ENCODE results near the gene NEK11. TPM values are rescaled to one million over a fixed set of nuclear protein-coding genes. Genes with fewer than 3 reads are reported as not detected.
A peak's percentile ranks its signal among the peaks of the same experiment; 100 is the strongest.
"Not testable (repeated sequence)": the region's sequence is repeated elsewhere in the genome, so short reads cannot be mapped to it uniquely, and the experiment has no call there.

Gene NEK11
- total RNA-seq, 1 donor from 2014 or later = 9.6 TPM

DNA sequence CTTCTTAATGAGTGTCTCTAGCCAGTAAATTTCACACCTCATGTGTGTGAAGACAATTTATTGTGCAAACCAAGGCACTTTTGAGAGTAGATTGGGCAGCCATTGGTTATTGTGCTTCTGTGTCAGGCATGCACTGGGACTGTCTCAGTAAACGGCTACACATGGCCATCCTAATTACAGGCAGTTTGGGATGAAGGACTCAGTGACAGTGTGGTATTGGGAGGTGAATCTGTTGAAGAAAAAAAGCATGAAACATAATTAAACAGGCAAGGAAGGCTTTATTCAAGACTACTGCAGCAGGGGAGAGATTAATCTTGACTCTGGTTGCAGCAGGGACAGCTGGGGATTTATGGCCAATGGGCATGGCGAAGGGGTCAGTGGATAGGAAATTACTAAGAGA, 297.1 kb downstream of the NEK11 start:
- TF ChIP-seq, protein P1, sequence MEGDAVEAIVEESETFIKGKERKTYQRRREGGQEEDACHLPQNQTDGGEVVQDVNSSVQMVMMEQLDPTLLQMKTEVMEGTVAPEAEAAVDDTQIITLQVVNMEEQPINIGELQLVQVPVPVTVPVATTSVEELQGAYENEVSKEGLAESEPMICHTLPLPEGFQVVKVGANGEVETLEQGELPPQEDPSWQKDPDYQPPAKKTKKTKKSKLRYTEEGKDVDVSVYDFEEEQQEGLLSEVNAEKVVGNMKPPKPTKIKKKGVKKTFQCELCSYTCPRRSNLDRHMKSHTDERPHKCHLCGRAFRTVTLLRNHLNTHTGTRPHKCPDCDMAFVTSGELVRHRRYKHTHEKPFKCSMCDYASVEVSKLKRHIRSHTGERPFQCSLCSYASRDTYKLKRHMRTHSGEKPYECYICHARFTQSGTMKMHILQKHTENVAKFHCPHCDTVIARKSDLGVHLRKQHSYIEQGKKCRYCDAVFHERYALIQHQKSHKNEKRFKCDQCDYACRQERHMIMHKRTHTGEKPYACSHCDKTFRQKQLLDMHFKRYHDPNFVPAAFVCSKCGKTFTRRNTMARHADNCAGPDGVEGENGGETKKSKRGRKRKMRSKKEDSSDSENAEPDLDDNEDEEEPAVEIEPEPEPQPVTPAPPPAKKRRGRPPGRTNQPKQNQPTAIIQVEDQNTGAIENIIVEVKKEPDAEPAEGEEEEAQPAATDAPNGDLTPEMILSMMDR (IDR thresholded peaks at IDR 0.05; ENCODE audit: unreplicated experiment) = no peak
- DNase-seq (ENCODE audit: low spot score) = no peak
- no peak overlapping the region for H3K27ac Mint-ChIP-seq (ENCODE audit: unreplicated experiment)
- peaks cover 16% of the 10 kb centered on the region for H3K36me3 Mint-ChIP-seq (ENCODE audit: low read depth, unreplicated experiment)
- H3K27me3 Mint-ChIP-seq (ENCODE audit: unreplicated experiment) = no peaks in the 10 kb centered on the region
- no peaks in the 10 kb centered on the region for H3K9me3 Mint-ChIP-seq (ENCODE audit: unreplicated experiment)
- H3K4me1 Mint-ChIP-seq (ENCODE audit: unreplicated experiment) = no peaks in the 10 kb centered on the region
- no peak overlapping the region for H3K4me3 Mint-ChIP-seq (ENCODE audit: unreplicated experiment)

DNA sequence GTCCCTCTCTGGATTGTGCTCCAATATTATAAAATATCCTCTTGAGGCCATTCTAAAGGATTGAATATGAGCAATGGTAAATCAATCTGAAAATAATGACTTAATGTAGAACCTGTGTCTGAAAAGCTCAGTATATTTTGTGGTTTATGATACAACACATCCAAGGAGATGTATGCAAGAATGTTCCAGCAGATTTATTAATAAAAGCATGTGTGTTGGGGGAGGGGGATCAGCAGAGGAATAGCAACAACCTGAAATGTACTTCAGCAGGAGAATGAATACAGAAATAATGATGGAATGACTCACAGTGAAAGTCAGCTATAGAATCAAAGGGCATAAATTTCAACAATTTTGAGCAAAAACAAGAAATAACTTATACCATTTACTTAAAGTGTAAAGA, 298.2 kb downstream of the NEK11 start:
- Mint-ChIP-seq H3K27ac (ENCODE audit: unreplicated experiment) (no peak overlapping the region), H3K4me1 (ENCODE audit: unreplicated experiment) (peaks cover 4% of the 10 kb centered on the region), H3K27me3 (ENCODE audit: unreplicated experiment) (no peaks in the 10 kb centered on the region), H3K36me3 (ENCODE audit: low read depth, unreplicated experiment) (peaks cover 23% of the 10 kb centered on the region), H3K9me3 (ENCODE audit: unreplicated experiment) (no peaks in the 10 kb centered on the region), H3K4me3 (ENCODE audit: unreplicated experiment) (no peak overlapping the region)
- DNase-seq (ENCODE audit: low spot score) = no peak
- TF ChIP-seq, protein P1 (IDR thresholded peaks at IDR 0.05; ENCODE audit: unreplicated experiment) = no peak

DNA sequence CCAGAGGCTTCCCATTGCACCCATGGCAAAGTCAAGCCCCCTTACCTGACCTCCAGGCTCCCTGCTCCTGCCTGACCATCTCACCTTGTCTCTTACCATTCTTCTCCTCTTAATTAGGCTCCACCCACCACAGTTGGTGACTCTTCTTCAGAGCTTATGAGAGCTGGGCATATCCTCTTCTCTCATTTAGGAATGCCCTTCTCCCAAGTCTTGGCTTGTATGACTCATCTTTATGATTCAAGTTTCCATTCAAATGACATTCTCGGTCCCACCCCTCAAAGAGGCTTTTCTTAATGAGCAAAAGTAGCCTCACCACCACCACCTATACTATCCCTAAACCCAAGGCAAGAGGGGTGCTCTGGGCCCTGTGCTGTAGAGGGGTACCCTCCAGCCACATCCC, 299.6 kb downstream of the NEK11 start:
- Mint-ChIP-seq H3K36me3 (ENCODE audit: low read depth, unreplicated experiment) (peaks cover 32% of the 10 kb centered on the region), H3K27me3 (ENCODE audit: unreplicated experiment) (no peaks in the 10 kb centered on the region), H3K27ac (ENCODE audit: unreplicated experiment) (no peak overlapping the region), H3K9me3 (ENCODE audit: unreplicated experiment) (no peaks in the 10 kb centered on the region), H3K4me3 (ENCODE audit: unreplicated experiment) (no peak overlapping the region), H3K4me1 (ENCODE audit: unreplicated experiment) (peaks cover 7% of the 10 kb centered on the region)
- TF ChIP-seq, protein P1 (IDR thresholded peaks at IDR 0.05; ENCODE audit: unreplicated experiment) = no peak
- no peak for DNase-seq (ENCODE audit: low spot score)

DNA sequence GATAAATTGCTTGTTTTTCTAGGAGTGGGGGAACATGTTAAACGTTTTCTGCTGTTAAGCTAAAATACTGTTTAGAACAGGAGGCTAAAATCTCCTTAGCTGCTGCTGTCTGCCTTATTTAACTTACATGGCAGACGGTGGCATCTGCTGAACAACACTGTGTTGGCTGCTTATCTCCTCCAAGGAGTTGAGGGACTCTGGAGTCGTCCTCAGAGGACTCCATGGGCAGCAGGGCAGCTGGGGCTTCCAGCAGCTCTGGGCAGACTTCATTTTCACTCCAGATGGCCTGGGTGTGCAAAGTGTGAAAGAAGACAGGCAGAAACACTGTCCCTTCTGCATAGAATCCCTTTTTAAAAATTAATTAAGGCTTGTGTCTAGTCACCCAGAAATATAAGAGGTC, 302.0 kb downstream of the NEK11 start:
- Mint-ChIP-seq H3K4me1 (ENCODE audit: unreplicated experiment) (peaks cover 7% of the 10 kb centered on the region), H3K9me3 (ENCODE audit: unreplicated experiment) (no peaks in the 10 kb centered on the region), H3K4me3 (ENCODE audit: unreplicated experiment) (no peak overlapping the region), H3K27ac (ENCODE audit: unreplicated experiment) (no peak overlapping the region), H3K27me3 (ENCODE audit: unreplicated experiment) (no peaks in the 10 kb centered on the region), H3K36me3 (ENCODE audit: low read depth, unreplicated experiment) (peaks cover 38% of the 10 kb centered on the region)
- no peak for DNase-seq (ENCODE audit: low spot score)
- TF ChIP-seq, protein P1 (IDR thresholded peaks at IDR 0.05; ENCODE audit: unreplicated experiment) = no peak

DNA sequence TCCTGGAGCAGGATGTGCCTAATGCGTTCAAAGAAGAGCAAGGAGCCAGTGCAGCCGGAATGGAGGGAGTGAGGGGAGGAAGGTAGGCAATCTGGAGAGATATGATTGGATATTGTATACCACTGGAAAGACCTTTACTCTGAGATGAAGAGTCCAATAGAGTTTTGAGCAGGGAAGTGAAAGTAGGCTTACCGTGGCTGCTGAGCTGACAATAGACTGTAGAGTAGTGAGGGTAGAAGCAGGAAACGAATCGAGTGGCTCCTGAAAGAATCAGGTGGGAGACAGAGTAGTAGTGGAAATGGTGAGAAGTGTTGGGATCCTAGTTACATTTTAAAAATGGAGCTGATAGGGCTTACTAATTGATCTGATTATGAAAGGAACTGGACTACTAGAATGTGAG, 303.1 kb downstream of the NEK11 start:
- TF ChIP-seq, protein P1 (IDR thresholded peaks at IDR 0.05; ENCODE audit: unreplicated experiment) = no peak
- H3K4me3 Mint-ChIP-seq (ENCODE audit: unreplicated experiment) = peak overlapping the region; percentile 38
- H3K36me3 Mint-ChIP-seq (ENCODE audit: low read depth, unreplicated experiment) = peaks cover 45% of the 10 kb centered on the region
- no peaks in the 10 kb centered on the region for H3K9me3 Mint-ChIP-seq (ENCODE audit: unreplicated experiment)
- peaks cover 7% of the 10 kb centered on the region for H3K4me1 Mint-ChIP-seq (ENCODE audit: unreplicated experiment)
- DNase-seq (ENCODE audit: low spot score) = no peak
- H3K27ac Mint-ChIP-seq (ENCODE audit: unreplicated experiment) = no peak overlapping the region
- no peaks in the 10 kb centered on the region for H3K27me3 Mint-ChIP-seq (ENCODE audit: unreplicated experiment)

DNA sequence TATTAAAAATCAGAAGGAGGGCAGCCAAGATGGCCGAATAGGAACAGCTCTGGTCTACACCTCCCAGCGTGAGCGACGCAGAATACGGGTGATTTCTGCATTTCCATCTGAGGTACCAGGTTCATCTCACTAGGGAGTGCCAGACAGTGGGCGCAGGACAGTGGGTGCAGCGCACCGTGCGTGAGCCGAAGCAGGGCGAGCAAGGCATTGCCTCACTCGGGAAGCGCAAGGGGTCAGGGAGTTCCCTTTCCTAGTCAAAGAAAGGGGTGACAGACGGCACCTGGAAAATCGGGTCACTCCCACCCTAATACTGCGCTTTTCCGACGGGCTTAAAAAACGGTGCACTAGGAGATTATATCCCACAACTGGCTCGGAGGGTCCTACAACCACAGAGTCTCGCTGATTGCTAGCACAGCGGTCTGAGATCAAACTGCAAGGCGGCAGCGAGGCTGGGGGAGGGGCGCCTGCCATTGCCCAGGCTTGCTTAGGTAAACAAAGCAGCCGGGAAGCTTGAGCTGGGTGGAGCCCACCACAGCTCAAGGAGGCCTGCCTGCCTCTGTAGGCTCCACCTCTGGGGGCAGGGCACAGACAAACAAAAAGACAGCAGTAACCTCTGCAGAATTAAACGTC, 304.9 kb downstream of the NEK11 start:
- not testable (repeated sequence) for H3K4me1 Mint-ChIP-seq (ENCODE audit: unreplicated experiment); H3K27ac Mint-ChIP-seq (ENCODE audit: unreplicated experiment); H3K4me3 Mint-ChIP-seq (ENCODE audit: unreplicated experiment); H3K9me3 Mint-ChIP-seq (ENCODE audit: unreplicated experiment); H3K27me3 Mint-ChIP-seq (ENCODE audit: unreplicated experiment); DNase-seq (ENCODE audit: low spot score)
- H3K36me3 Mint-ChIP-seq (ENCODE audit: low read depth, unreplicated experiment) = peaks cover 41% of the 10 kb centered on the region

Data from endothelial cell (in vitro differentiated cells).